Spinal cord (tissue), 10 donors: ENCODE measurements around the gene CHERP. TPM values are rescaled to one million over a fixed set of nuclear protein-coding genes. Genes with fewer than 3 reads are reported as not detected.
A peak's percentile ranks its signal among the peaks of the same experiment; 100 is the strongest.

Experiments used
- DNase-seq, 6 donors: peaks; one replicate each; pipeline versions ENCODE4 v3.0.0 to v3.0.0-alpha.2; 2013 to 2015; ENCODE audit warnings: low spot score in 6 of 6, low read depth in 4 of 6
- H3K27ac ChIP-seq: one replicate; pipeline ENCODE4 v1.5.1; 2013; ENCODE audit warnings: low read depth, low read length, control low read depth
- H3K27me3 ChIP-seq: one replicate; pipeline ENCODE4 v1.6.1; 2013; ENCODE audit warnings: low read length; ENCODE audit not compliant: control insufficient read depth, insufficient read depth
- H3K36me3 ChIP-seq: one replicate; pipeline ENCODE4 v1.6.1; 2013; ENCODE audit warnings: low read length; ENCODE audit not compliant: control insufficient read depth, insufficient read depth
- H3K4me1 ChIP-seq: one replicate; pipeline ENCODE4 v1.6.1; 2013; ENCODE audit warnings: low read length; ENCODE audit not compliant: control insufficient read depth, insufficient read depth
- H3K4me3 ChIP-seq: one replicate; pipeline ENCODE4 v1.5.1; 2013; ENCODE audit warnings: low read depth, low read length, control low read depth
- H3K9me3 ChIP-seq: one replicate; pipeline ENCODE4 v1.6.1; 2013; ENCODE audit warnings: low read length; ENCODE audit not compliant: control insufficient read depth, insufficient read depth
- WGBS: methylation state at CpG from one replicate; pipeline ENCODE4 v1.1.5; 2013; ENCODE audit warnings: missing lambda C conversion rate; ENCODE audit not compliant: insufficient coverage; 5-methylcytosine and 5-hydroxymethylcytosine counted together
- polyA plus RNA-seq, 2 donors: library from polyadenylated mRNA; unstranded; fragments of 120-200 nt; gene quantifications; one replicate each; pipeline ENCODE4 v1.2.1, GENCODE V29; 2013; ENCODE audit not compliant: insufficient read length in 2 of 2
- total RNA-seq, 2 donors: library from RNA; depleted of rRNA in 1 of 2; stranded (reverse); fragments of 120-200 nt in 1 of 2; fragments of >200 nt in 1 of 2; gene quantifications; one replicate each; pipeline versions ENCODE4 v1.2.3 to v1.2.4, GENCODE V29; 2013 to 2014
- donor health status: healthy.

The CHERP gene
- total and polyA plus RNA-seq, 4 donors: 6.2 to 58.3 (median 33.6) TPM

GRCh38 chr19:16577531-16577985, 35.3 kb upstream of the CHERP start:
- no peak overlapping the region for H3K27ac ChIP-seq
- H3K27me3 ChIP-seq: no peaks in the 10 kb centered on the region
- WGBS: 92% methylated on average over 14 of the region's 17 CpGs
- peaks cover 23% of the 10 kb centered on the region for H3K4me1 ChIP-seq
- no peaks in the 10 kb centered on the region for H3K9me3 ChIP-seq
- H3K36me3 ChIP-seq: peaks cover 69% of the 10 kb centered on the region
- DNase-seq: no peak
- no peak overlapping the region for H3K4me3 ChIP-seq

- Histone ChIP-seq H3K4me1 (peaks cover 21% of the 10 kb centered on the region), H3K36me3 (peaks cover 62% of the 10 kb centered on the region), H3K4me3 (no peak overlapping the region), H3K27ac (no peak overlapping the region), H3K9me3 (no peaks in the 10 kb centered on the region), H3K27me3 (no peaks in the 10 kb centered on the region)
- 94% methylated on average over 45 of the region's 52 CpGs for WGBS
- no peak for DNase-seq
Measured at GRCh38 chr19:16576690-16577530, 34.7 kb upstream of the CHERP start.

- no peaks in the 10 kb centered on the region for H3K27me3 ChIP-seq
- 89% methylated on average over 47 of the region's 48 CpGs for WGBS
- peaks cover 28% of the 10 kb centered on the region for H3K4me1 ChIP-seq
- no peak overlapping the region for H3K27ac ChIP-seq
- H3K36me3 ChIP-seq: peaks cover 57% of the 10 kb centered on the region
- DNase-seq: no peak
- H3K9me3 ChIP-seq: no peaks in the 10 kb centered on the region
- H3K4me3 ChIP-seq: no peak overlapping the region
Measured at GRCh38 chr19:16575861-16576689, 33.8 kb upstream of the CHERP start.

- Histone ChIP-seq H3K4me1 (peaks cover 32% of the 10 kb centered on the region), H3K36me3 (peaks cover 54% of the 10 kb centered on the region), H3K27ac (no peak overlapping the region), H3K27me3 (no peaks in the 10 kb centered on the region), H3K9me3 (no peaks in the 10 kb centered on the region), H3K4me3 (no peak overlapping the region)
- DNase-seq: no peak
- 92% methylated on average over 2 of the region's 2 CpGs for WGBS
Measured at GRCh38 chr19:16575282-16575681, 33.0 kb upstream of the CHERP start.

DNA sequence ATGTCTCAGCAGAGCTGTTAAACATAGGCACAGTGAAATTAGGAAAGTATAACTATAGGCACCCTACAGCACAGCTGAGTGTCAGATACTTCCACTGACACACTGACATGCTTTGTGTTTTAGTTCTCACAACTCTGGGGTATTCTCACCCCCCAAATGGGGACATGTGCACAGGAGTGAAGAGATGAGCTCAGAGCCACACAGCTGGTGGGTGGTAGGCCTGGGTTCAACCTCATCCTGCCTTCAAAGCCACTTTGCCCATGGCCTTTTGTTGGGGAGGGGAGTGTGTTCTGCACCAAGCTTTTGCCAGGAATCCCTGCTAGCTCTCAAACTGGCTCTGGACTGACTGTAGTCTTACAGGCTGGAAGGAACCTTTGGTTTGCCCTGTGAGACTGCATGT, 31.7 kb upstream of the CHERP start:
- no peak overlapping the region for H3K4me3 ChIP-seq

DNA sequence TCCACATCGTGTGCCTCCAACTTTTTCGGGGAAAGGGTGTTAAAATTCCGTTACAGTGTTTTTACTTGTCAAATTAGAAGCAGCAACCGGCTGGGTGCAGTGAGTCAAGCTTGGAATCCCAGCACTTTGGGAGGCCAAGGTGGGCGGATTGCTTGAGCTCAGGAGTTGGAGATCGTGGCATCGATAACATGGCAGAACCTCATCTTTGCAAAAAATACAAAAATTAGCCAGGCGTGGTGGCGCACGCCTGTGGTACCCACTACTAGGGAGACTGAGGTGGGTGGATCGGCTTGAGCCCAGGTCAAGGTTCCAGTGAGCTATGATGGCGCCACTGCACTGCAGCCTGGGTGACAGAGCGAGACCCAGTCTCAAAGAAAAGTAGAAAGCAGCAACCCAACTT, 31.1 kb upstream of the CHERP start:
- no peaks in the 10 kb centered on the region for H3K9me3 ChIP-seq
- no peak overlapping the region for H3K27ac ChIP-seq
- DNase-seq: no peak
- peaks cover 64% of the 10 kb centered on the region for H3K36me3 ChIP-seq
- H3K4me3 ChIP-seq: peak overlapping the region; percentile 97
- no peaks in the 10 kb centered on the region for H3K27me3 ChIP-seq
- WGBS: 62% methylated on average over 13 of the region's 13 CpGs
- H3K4me1 ChIP-seq: peaks cover 32% of the 10 kb centered on the region

More for the DNA sequence above, 31.7 kb upstream of the CHERP start:
- Histone ChIP-seq H3K36me3 (peaks cover 62% of the 10 kb centered on the region), H3K27ac (no peak overlapping the region), H3K27me3 (no peaks in the 10 kb centered on the region), H3K9me3 (no peaks in the 10 kb centered on the region), H3K4me1 (peaks cover 32% of the 10 kb centered on the region)
- DNase-seq: no peak

- Histone ChIP-seq H3K4me1 (peaks cover 32% of the 10 kb centered on the region), H3K4me3 (peak within 1 kb of the TSS; percentile 97), H3K27me3 (no peaks in the 10 kb centered on the region), H3K36me3 (peaks cover 64% of the 10 kb centered on the region), H3K27ac (peak within 1 kb of the TSS; percentile 82), H3K9me3 (no peaks in the 10 kb centered on the region)
- WGBS: under 1% methylated on average over 83 of the region's 83 CpGs
- peak; percentile 76 to 98 (median 92) for DNase-seq
Measured at GRCh38 chr19:16572332-16573211, 30.3 kb upstream of the CHERP start, which contains the start of gene SLC35E1. Gene SLC35E1 (minus strand): TSS chr19:16572415. CDS start chr19:16572364, 51 bp downstream.

GRCh38 chr19:16571822-16572331, 29.6 kb upstream of the CHERP start:
- Histone ChIP-seq H3K4me1 (peaks cover 32% of the 10 kb centered on the region), H3K27me3 (no peaks in the 10 kb centered on the region), H3K9me3 (no peaks in the 10 kb centered on the region), H3K36me3 (peaks cover 63% of the 10 kb centered on the region), H3K4me3 (peak overlapping the region; percentile 40), H3K27ac (no peak overlapping the region)
- DNase-seq: no peak
- WGBS: under 1% methylated on average over 75 of the region's 75 CpGs

GRCh38 chr19:16571283-16571682, 29.0 kb upstream of the CHERP start:
- Histone ChIP-seq H3K27me3 (no peaks in the 10 kb centered on the region), H3K36me3 (peaks cover 62% of the 10 kb centered on the region), H3K9me3 (no peaks in the 10 kb centered on the region), H3K4me1 (peaks cover 32% of the 10 kb centered on the region), H3K4me3 (peak overlapping the region; percentile 40), H3K27ac (no peak overlapping the region)
- DNase-seq: no peak
- 25% methylated on average over 6 of the region's 6 CpGs for WGBS
